ENCODE data around the gene OGFOD3. TPM values are rescaled to one million over a fixed set of nuclear protein-coding genes. Genes with fewer than 3 reads are reported as not detected.
"Not testable (repeated sequence)": the region's sequence is repeated elsewhere in the genome, so short reads cannot be mapped to it uniquely, and the experiment has no call there.

OGFOD3 gene
- total and polyA plus RNA-seq, 5 donors, result 27.9 to 34.0 (median 28.9) TPM

- intact Hi-C loops (cut with DNase I), result not testable (repeated sequence)
Measured at GRCh38 chr17:82347994-82348393, 70.4 kb downstream of the OGFOD3 start.

GRCh38 chr17:82346342-82347300 is 71.8 kb downstream of the OGFOD3 start:
- no peak for ATAC-seq
- H3K4me1 ChIP-seq (ENCODE audit: control insufficient read depth, insufficient read depth, low read length), result no peaks in the 10 kb centered on the region
- WGBS, result 64% methylated on average over 28 of the region's 28 CpGs
- DNase-seq, result peak in 1 of 3 donors; percentile 45
- intact Hi-C loops (cut with DNase I), result no loop called here
- H3K27me3 ChIP-seq (ENCODE audit: control insufficient read depth, insufficient read depth), result no peaks in the 10 kb centered on the region
- H3K27ac ChIP-seq (ENCODE audit: low read length), result no peak overlapping the region
- H3K4me3 ChIP-seq (ENCODE audit: low read length), result no peak overlapping the region
- no peaks in the 10 kb centered on the region for H3K9me3 ChIP-seq (ENCODE audit: control insufficient read depth, low read length)

More at GRCh38 chr17:82347994-82348393, 70.4 kb downstream of the OGFOD3 start:
- not testable (repeated sequence) for DNase-seq; H3K27me3 ChIP-seq (ENCODE audit: control insufficient read depth, insufficient read depth); H3K4me1 ChIP-seq (ENCODE audit: control insufficient read depth, insufficient read depth, low read length); H3K9me3 ChIP-seq (ENCODE audit: control insufficient read depth, low read length); H3K4me3 ChIP-seq (ENCODE audit: low read length); ATAC-seq; H3K27ac ChIP-seq (ENCODE audit: low read length)
- WGBS, result 90% methylated on average over 11 of the region's 11 CpGs

GRCh38 chr17:82345151-82345976 is 73.0 kb downstream of the OGFOD3 start:
- Histone ChIP-seq H3K9me3 (ENCODE audit: control insufficient read depth, low read length) (no peaks in the 10 kb centered on the region), H3K4me3 (ENCODE audit: low read length) (no peak overlapping the region), H3K27ac (ENCODE audit: low read length) (no peak overlapping the region), H3K4me1 (ENCODE audit: control insufficient read depth, insufficient read depth, low read length) (no peaks in the 10 kb centered on the region), H3K27me3 (ENCODE audit: control insufficient read depth, insufficient read depth) (no peaks in the 10 kb centered on the region)
- 87% methylated on average over 42 of the region's 42 CpGs for WGBS
- intact Hi-C loops (cut with DNase I), result no loop called here
- DNase-seq (peak in 1 of 3 donors; percentile 46), ATAC-seq (no peak)

GRCh38 chr17:82344175-82344907 is 74.0 kb downstream of the OGFOD3 start:
- peaks cover 3% of the 10 kb centered on the region for H3K4me1 ChIP-seq (ENCODE audit: control insufficient read depth, insufficient read depth, low read length)
- intact Hi-C loops (cut with DNase I), result no loop called here
- H3K9me3 ChIP-seq (ENCODE audit: control insufficient read depth, low read length), result no peaks in the 10 kb centered on the region
- H3K4me3 ChIP-seq (ENCODE audit: low read length), result no peak overlapping the region
- 84% methylated on average over 24 of the region's 24 CpGs for WGBS
- H3K27ac ChIP-seq (ENCODE audit: low read length), result no peak overlapping the region
- ATAC-seq, result no peak
- no peaks in the 10 kb centered on the region for H3K27me3 ChIP-seq (ENCODE audit: control insufficient read depth, insufficient read depth)
- DNase-seq, result peak in 1 of 3 donors; percentile 44

GRCh38 chr17:82343560-82343959 is 74.8 kb downstream of the OGFOD3 start:
- H3K4me3 ChIP-seq (ENCODE audit: low read length), result no peak overlapping the region
- 93% methylated on average over 5 of the region's 5 CpGs for WGBS
- H3K27me3 ChIP-seq (ENCODE audit: control insufficient read depth, insufficient read depth), result no peaks in the 10 kb centered on the region
- ATAC-seq (no peak), DNase-seq (peak in 2 of 3 donors; percentile 9 to 13)
- intact Hi-C loops (cut with DNase I), result no loop called here
- no peak overlapping the region for H3K27ac ChIP-seq (ENCODE audit: low read length)
- H3K9me3 ChIP-seq (ENCODE audit: control insufficient read depth, low read length), result no peaks in the 10 kb centered on the region
- peaks cover 4% of the 10 kb centered on the region for H3K4me1 ChIP-seq (ENCODE audit: control insufficient read depth, insufficient read depth, low read length)

GRCh38 chr17:82342361-82343079 is 75.9 kb downstream of the OGFOD3 start:
- no peak overlapping the region for H3K4me3 ChIP-seq (ENCODE audit: low read length)
- intact Hi-C loops (cut with DNase I), result no loop called here
- H3K27me3 ChIP-seq (ENCODE audit: control insufficient read depth, insufficient read depth), result no peaks in the 10 kb centered on the region
- DNase-seq (peak in 2 of 3 donors; percentile 10 to 33), ATAC-seq (no peak)
- H3K4me1 ChIP-seq (ENCODE audit: control insufficient read depth, insufficient read depth, low read length), result peaks cover 4% of the 10 kb centered on the region
- WGBS, result 72% methylated on average over 28 of the region's 28 CpGs
- H3K9me3 ChIP-seq (ENCODE audit: control insufficient read depth, low read length), result no peaks in the 10 kb centered on the region
- no peak overlapping the region for H3K27ac ChIP-seq (ENCODE audit: low read length)

GRCh38 chr17:82339634-82340580 is 78.5 kb downstream of the OGFOD3 start:
- no peaks in the 10 kb centered on the region for H3K27me3 ChIP-seq (ENCODE audit: control insufficient read depth, insufficient read depth)
- DNase-seq (peak in 2 of 3 donors; percentile 50 to 65), ATAC-seq (peak; percentile 4 to 14)
- H3K4me3 ChIP-seq (ENCODE audit: low read length), result peak overlapping the region; percentile 35
- intact Hi-C loops (cut with DNase I), result no loop called here
- no peaks in the 10 kb centered on the region for H3K9me3 ChIP-seq (ENCODE audit: control insufficient read depth, low read length)
- H3K27ac ChIP-seq (ENCODE audit: low read length), result no peak overlapping the region
- H3K4me1 ChIP-seq (ENCODE audit: control insufficient read depth, insufficient read depth, low read length), result peaks cover 4% of the 10 kb centered on the region
- WGBS, result 55% methylated on average over 10 of the region's 10 CpGs

Measured in right cardiac atrium (tissue), 5 donors.